NT2/D1 (cell line): Measurements from ENCODE around the gene NAALADL2.
"Not testable (repeated sequence)": the region's sequence is repeated elsewhere in the genome, so short reads cannot be mapped to it uniquely, and the experiment has no call there.

Experiments used
- YY1 ChIP-seq: IDR thresholded peaks from 2 replicates; pipeline ENCODE4 v1.6.1; 2011; ENCODE audit not compliant: insufficient read length, insufficient read depth
- ZNF274 ChIP-seq: IDR thresholded peaks from 2 replicates; pipeline ENCODE4 v1.6.1; 2011; ENCODE audit warnings: mild to moderate bottlenecking, low read depth, low read length

GRCh38 chr3:175131866-175132265 is 272.7 kb downstream of the NAALADL2 start:
- TF ChIP-seq ZNF274, YY1: not testable (repeated sequence)
